Stimulated activated CD8-positive, alpha-beta memory T cell treated with anti-CD3 and anti-CD28 coated beads, Interleukin-15, amount 100 ng/mL, for 48 hours (primary cell): ENCODE data around the gene P3H2.
"Not testable (repeated sequence)": the region's sequence is repeated elsewhere in the genome, so short reads cannot be mapped to it uniquely, and the experiment has no call there.

ENCODE experiments used
- DNase-seq, 2 donors: peaks; one replicate each; pipeline ENCODE4 v3.0.0-alpha.2; 2020; ENCODE audit warnings: low read depth in 2 of 2

Gene P3H2

GRCh38 chr3:190120269-190121060, at the start of gene P3H2:
TSS of gene P3H2 (minus strand) at chr3:190120897. CDS start at chr3:190120731, 166 bp downstream.
- peak; percentile 19 to 21 for DNase-seq

GRCh38 chr3:190169877-190170276, 49.2 kb upstream of the P3H2 start:
- no peak for DNase-seq

GRCh38 chr3:190169243-190169642, 48.5 kb upstream of the P3H2 start:
- DNase-seq = no peak

- no peak for DNase-seq
Measured at GRCh38 chr3:190167936-190168680, 47.4 kb upstream of the P3H2 start.

- no peak for DNase-seq
Measured at GRCh38 chr3:190166948-190167347, 46.3 kb upstream of the P3H2 start.

- DNase-seq = no peak
Measured at GRCh38 chr3:190165253-190165652, 44.6 kb upstream of the P3H2 start.

GRCh38 chr3:190162013-190162412, 41.3 kb upstream of the P3H2 start:
- DNase-seq = not testable (repeated sequence)

GRCh38 chr3:190159902-190160435, 39.3 kb upstream of the P3H2 start:
- no peak for DNase-seq

- DNase-seq = no peak
Measured at GRCh38 chr3:190158261-190158660, 37.6 kb upstream of the P3H2 start.

GRCh38 chr3:190155752-190156151, 35.1 kb upstream of the P3H2 start:
- DNase-seq = no peak

GRCh38 chr3:190150681-190151080, 30.0 kb upstream of the P3H2 start:
- DNase-seq = no peak

- DNase-seq = not testable (repeated sequence)
Measured at GRCh38 chr3:190149830-190150619, 29.3 kb upstream of the P3H2 start.

GRCh38 chr3:190144793-190145192, 24.1 kb upstream of the P3H2 start:
- not testable (repeated sequence) for DNase-seq

GRCh38 chr3:190142041-190142440, 21.3 kb upstream of the P3H2 start:
- DNase-seq = no peak

- no peak for DNase-seq
Measured at GRCh38 chr3:190139365-190139764, 18.7 kb upstream of the P3H2 start.

- no peak for DNase-seq
Measured at GRCh38 chr3:190132371-190132770, 11.7 kb upstream of the P3H2 start.

GRCh38 chr3:190131329-190131728, 10.6 kb upstream of the P3H2 start:
- no peak for DNase-seq

GRCh38 chr3:190130696-190131095, 10.0 kb upstream of the P3H2 start:
- DNase-seq = no peak

GRCh38 chr3:190130037-190130436, 9.3 kb upstream of the P3H2 start:
- DNase-seq = no peak

GRCh38 chr3:190127797-190128196, 7.1 kb upstream of the P3H2 start:
- DNase-seq = no peak

- no peak for DNase-seq
Measured at GRCh38 chr3:190127195-190127594, 6.5 kb upstream of the P3H2 start.
